ENCODE measurements around the gene CRYM.
"Not testable (repeated sequence)": the region's sequence is repeated elsewhere in the genome, so short reads cannot be mapped to it uniquely, and the experiment has no call there.

CRYM gene

DNA sequence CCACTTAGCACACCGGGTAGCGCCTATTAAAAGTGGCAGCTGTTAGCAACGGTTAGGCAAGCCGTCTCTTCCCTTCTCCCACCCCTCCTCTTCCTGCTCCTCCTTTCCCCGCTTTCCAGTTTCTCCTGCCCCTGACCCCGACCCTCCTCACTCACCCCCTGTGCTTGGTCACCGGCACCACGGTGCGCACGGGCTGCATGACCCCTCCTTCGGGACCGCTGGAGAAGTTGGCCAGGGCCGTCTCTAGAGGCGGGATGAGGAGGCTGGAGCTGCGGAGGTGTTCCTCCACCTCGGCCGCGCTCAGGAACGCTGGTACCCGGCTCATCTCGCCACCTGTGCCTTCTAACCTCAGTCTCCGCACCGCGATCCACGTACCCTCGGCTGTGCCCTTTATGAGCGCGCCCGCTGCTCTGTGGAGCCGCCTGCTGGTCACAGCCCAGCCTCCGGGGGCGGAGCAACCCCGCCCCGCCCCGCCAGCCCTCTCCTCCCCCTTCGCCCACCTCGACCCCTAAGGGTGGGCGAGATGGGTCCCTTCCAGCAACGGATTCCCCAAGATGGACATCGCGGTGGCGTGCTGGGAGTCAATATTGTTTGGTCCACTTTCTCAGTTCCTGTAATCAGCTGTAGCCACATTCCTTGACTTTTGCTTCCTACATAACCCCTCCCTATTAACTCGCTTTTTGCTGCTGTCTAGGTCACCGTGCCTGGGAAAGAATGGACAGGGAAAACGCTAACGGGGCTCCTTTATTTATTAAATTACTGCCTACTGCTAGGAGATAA, at the start of gene CRYM:
Gene CRYM (minus strand): TSS at position 364 of the 780 bp plus-strand sequence. CDS start 39 bp downstream, at position 325.
- DNase-seq: peak; percentile 3

DNA sequence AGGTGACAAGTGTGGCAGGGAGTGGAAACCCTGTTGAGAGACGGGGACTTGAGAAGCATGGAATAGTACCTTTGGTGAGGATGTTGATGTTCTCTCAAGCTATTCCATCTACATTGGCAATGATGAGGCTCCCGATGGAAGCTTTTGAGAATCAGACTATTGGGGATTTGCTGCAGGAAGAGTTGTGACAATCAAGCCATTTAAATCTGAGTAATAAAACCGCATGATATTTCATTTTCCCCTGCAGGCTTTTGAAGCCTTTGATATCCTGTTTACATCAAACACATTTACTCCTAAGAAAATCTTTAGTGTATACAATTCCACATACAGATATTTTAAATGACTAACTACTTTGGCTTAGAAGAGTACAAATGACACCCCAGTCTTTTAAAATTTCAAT, 49.0 kb upstream of the CRYM start:
- DNase-seq: no peak

GRCh38 chr16:21326459-21326858, 48.4 kb upstream of the CRYM start:
- no peak for DNase-seq

DNA sequence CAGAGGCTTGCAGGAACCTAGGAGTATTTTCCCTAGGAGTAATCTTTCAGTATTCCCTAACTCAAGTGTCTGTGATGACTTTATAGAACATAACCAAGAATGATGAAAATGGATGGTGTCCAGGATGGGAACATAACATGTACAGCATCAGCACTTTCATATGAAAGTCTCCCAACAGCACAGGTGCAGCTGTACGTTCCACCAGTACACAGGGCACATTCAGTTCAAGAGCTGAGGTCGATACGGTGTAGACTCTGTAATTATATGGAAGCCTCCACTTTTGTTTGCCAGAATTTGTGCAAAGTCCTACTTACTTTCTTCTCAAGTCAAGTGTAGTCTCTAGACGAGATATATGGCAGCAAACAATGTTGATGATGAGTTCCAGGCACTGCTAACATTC, 46.2 kb upstream of the CRYM start:
- DNase-seq: no peak

- DNase-seq: not testable (repeated sequence)
Measured at GRCh38 chr16:21322251-21322650, 44.2 kb upstream of the CRYM start.

GRCh38 chr16:21321736-21322135, 43.6 kb upstream of the CRYM start:
- DNase-seq: no peak

DNA sequence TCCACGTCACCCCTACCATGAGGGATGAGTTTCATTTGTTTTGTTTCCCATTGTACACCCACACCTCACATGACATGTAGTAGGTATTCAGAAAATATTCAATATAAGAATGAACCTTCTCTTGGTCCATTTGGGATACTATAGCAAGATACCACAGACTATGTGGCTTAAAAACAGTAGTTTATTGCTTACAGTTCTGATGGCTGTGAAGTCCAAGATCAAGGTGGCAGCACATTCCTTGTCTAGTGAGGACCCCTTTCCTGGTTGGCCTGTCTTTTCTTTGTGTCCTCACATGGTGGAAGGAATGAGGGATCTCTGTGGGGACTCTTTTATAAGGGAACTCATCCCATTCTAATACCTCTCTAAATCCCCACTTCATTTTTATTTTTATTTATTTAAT, 36.2 kb upstream of the CRYM start:
- DNase-seq: no peak

- DNase-seq: not testable (repeated sequence)
Measured at GRCh38 chr16:21312863-21313372, 34.8 kb upstream of the CRYM start.

GRCh38 chr16:21312046-21312445, 34.0 kb upstream of the CRYM start:
- DNase-seq: not testable (repeated sequence)

- not testable (repeated sequence) for DNase-seq
Measured at GRCh38 chr16:21306712-21307111, 28.6 kb upstream of the CRYM start.

DNA sequence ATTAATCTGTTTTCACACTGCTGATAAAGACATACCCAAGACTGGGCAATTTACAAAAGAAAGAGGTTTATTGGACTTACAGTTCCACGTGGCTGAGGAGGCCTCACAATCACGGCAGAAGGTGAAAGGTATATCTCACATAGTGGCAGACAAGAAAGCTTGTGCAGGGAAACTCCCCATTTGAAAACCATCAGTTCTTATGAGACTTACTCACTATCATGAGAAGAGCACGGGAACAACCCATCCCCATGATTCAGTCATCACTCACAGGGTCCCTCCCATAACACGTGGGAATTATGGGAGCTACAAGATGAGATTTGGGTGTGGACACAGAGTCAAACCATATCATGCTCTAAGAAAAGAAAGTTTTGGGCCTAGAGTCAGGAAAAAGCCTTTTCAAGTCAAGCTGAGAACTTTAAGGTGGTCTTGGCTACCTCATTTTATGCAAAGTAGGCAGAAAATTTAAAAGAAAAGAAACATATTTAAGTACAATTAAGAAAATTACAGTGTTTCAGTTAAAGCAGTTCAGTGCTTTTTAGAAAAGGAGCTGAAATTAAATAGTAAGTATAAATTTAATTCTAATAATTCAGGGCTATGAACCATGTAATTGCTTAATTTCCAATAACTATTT, 24.9 kb upstream of the CRYM start:
- DNase-seq: no peak

- DNase-seq: no peak
Measured at GRCh38 chr16:21302454-21302853, 24.4 kb upstream of the CRYM start.

- no peak for DNase-seq
Measured at GRCh38 chr16:21301895-21302291, 23.8 kb upstream of the CRYM start.

DNA sequence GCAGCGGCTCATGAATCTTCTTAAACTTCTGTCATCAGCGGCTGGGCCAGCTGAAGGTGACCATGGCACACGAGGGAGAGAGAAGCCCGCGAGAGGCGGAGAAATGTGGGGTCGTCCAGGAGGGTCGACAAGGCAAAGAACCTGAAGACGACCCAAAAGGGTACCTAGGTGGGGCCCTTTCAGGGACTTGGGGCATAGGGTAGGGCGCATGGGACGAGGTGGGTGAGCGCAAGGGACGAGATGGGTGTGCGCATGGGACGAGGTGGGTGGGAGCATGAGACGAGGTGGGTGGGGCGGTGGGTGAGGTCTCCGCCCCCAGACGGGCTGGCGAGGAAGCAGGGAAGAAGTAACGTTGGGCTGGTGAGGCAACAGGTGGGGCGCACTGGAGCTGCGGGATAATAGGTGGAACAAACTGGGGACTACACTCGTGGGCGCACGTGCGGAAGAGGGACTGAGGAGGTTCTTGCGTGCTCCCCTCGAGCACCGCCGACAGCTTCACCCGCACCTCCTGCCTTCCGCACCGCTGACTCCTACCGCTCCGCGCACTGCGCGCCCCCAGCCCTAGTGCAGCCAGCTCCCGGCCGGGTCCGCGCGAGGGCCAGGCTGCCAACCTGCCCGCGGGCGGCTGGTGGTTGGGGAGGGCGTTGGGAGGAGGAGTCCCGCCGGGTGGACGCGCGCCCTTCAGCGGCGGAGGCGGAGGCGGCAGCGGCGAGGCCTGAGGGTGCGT, 23.2 kb upstream of the CRYM start:
- peak; percentile 11 for DNase-seq

DNA sequence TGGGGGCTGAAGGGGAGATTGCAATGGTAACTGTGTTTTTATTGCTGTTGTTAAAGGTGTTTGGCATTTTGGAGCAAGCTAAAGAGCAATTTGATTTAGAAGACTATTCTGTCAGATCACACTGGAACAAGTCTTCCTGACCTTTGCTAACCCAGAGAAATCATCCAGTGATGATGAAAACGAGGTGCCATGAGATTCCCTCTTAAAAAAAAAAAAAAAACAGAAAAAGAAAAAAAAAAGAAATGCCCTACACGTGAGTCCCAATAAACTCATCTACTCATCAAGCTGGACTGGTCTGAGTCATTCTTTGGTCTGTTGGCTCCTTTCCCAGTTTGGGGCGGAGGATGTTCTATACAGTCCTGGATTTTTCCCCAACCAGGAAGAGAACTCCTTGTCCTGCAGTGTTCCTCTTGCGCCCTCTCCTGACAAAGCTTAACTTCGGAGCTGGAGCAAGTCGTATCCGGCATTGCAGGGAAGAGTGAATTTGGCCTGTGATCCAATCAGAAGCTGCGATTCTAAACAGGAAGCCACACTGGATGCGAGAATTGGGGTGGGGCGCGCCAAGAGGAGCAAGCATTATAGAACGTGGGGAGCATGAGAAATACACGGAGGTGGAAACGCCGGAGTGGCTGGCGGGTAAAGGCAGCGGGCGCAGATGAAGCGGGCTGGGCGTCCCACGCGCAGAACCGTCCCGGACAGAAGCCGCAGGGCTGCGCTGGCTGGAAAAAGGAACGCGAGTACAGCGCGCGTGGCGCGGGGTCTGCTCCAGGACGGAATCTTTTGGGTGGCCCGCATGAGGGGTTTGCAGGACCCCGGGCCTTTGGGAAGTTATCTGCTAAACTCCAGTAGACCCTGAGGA, 22.4 kb upstream of the CRYM start:
- peak; percentile 36 for DNase-seq

DNA sequence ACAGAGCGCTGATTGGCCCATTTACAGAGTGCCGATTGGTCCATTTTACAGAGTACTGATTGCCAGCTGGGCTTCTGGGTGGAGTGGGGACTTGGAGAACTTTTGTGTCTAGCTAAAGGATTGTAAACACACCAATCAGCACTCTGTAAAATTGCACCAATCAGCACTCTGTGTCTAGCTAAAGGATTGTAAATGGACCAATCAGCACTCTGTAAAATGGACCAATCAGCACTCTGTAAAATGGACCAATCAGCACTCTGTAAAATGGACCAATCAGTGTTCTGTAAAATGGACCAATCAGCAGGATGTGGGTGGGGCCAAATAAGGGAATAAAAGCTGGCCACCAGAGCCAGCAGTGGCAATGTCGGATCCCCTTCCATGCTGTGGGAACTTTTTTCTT, 11.7 kb upstream of the CRYM start:
- DNase-seq: not testable (repeated sequence)

- no peak for DNase-seq
Measured at GRCh38 chr16:21285314-21285713, 7.2 kb upstream of the CRYM start.

DNA sequence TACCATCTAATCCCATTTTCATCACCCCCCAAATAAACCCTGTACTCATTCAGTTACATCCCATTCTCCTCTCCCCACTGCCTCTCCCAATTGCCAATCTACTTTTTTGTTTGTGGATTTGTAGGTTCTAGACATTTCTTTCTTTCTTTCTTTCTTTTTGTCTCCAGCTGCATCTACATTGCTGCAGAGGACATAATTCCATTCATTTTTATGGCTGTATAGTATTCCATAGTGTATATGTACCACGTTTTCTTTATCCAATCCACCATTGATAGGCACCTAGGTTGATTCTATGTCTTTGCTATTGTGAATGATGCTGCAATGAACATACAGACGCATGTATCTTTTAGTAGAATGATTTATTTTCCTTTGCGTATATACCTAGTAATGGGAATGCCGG, 6.3 kb upstream of the CRYM start:
- no peak for DNase-seq

GRCh38 chr16:21283521-21284289, 5.6 kb upstream of the CRYM start:
- no peak for DNase-seq

DNA sequence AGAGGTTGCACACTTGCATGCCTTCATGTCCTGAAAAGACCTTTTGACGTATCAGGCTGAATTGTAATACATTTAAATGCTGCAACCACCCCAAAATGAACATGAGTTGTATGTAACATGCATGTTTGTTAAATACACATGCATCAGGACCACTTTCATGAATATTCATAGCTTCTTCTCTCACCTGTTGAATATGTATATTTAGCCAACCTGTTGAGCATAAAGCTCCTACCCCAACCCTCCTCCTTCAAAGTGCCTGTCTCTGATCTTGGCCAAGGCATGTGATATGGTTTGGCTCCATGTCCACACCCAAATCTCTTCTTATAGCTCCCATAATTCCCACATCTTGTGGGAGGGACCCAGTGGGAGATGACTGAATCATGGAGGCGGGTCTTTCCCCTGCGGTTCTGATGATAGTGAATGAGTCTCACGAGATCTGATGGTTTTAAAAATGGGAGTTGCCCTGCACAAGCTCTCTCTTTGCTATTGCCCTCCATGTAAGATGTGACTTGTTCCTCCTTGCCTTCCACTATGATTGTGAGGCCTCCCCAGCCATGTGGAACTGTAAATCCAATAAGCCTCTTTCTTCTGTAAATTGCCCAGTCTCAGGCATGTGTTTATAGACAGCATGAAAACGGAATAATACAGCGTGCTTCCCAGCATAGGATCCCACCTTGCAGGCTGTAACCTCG, 3.8 kb upstream of the CRYM start:
- no peak for DNase-seq

DNA sequence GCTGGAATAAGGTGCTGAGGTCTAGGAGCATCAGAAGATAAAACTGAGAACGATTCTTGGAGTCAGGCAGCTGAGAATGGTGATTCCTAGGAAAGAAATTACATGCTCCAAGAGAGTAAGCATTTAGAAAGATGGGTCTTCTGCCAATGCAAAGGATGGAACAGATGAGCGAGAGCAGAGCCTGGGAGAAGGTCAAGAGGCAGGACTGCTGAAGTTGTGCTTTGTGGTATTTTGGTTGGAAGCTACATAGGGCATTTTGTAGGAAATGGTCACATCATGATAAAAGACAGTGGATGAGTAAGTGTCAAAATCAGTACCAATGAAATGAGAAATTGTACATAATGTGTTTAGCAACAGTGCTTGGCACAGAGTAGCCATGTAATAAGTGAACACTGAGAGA, 1.4 kb upstream of the CRYM start:
- DNase-seq: no peak

Measured in CD4-positive, alpha-beta T cell treated with Interleukin-21 for 1 hour (primary cell).